GM18498 (cell line): ENCODE measurements around the gene RUFY4.
"Not testable (repeated sequence)": the region's sequence is repeated elsewhere in the genome, so short reads cannot be mapped to it uniquely, and the experiment has no call there.

Experiments used
- ATAC-seq: cut with Tn5 transposase; IDR thresholded peaks from one replicate; pipeline ENCODE4 v1.9.1; 2021; ENCODE audit warnings: mild to moderate bottlenecking, moderate library complexity; ENCODE audit not compliant: unreplicated experiment

RUFY4 gene

GRCh38 chr2:218082586-218083351 is 13.7 kb downstream of the RUFY4 start:
- ATAC-seq = no peak

- ATAC-seq = no peak
Measured at GRCh38 chr2:218083352-218083676, 14.3 kb downstream of the RUFY4 start.

DNA sequence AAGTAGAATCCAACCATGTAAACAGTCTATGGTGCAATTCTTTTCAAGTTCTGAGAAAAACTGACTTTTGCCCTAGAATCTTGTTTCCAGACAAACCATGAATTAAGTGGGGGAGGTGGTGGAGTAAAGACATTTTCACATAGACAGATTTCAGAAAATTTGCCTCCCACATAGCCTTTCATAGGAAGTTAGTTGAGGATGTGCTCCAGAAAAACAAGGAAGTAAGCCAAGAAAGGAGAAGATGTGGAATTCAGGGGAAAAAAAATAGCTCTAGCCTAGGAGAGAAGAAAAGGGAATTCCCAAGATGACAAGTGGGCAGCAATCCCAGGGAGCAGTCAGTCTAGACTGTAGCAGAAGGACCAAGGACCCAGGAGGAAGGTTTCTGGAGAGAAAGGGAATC is 17.4 kb downstream of the RUFY4 start:
- no peak for ATAC-seq

- ATAC-seq = no peak
Measured at GRCh38 chr2:218089259-218089658, 20.2 kb downstream of the RUFY4 start.

GRCh38 chr2:218091746-218092145 is 22.7 kb downstream of the RUFY4 start:
- ATAC-seq = no peak

DNA sequence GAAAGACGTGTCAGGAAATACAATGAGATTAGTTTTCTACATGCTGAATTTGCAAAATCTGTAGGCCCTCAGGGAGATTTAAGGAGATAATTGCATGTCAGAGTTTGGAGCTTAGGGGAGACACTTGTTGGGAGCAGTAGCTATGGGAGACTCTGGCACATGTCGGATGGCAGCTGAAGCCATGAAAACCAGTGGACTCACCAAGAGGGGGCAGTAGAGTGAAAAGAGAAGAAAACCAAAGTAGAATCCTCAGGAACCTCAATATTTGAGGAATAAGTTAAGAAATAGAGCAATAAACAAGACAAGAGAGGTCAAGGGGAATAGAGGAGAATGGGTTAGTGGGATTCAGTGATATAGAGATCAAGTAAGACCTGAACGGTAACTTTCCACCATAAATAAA is 24.8 kb downstream of the RUFY4 start:
- ATAC-seq = no peak

- ATAC-seq = no peak
Measured at GRCh38 chr2:218095853-218096252, 26.8 kb downstream of the RUFY4 start.

GRCh38 chr2:218097975-218098374 is 28.9 kb downstream of the RUFY4 start:
- ATAC-seq = no peak

DNA sequence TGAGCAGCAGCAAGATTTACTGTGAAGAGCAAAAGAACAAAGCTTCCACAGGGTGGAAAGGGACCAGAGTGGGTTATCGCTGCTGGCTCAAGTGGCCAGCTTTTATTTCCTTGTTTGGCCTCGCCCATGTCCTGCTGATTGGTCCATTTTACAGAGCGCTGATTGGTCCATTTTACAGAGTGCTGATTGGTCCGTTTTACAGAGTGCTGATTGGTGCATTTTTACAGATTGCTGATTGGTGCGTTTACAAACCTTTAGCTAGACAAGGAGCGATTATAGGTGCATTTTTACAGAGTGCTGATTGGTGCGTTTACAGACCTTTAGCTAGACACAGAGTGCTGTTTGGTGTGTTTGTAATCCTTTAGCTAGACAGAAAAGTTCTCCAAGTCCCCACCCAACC is 39.8 kb downstream of the RUFY4 start:
- not testable (repeated sequence) for ATAC-seq

- ATAC-seq = not testable (repeated sequence)
Measured at GRCh38 chr2:218121789-218122188, 52.7 kb downstream of the RUFY4 start.

DNA sequence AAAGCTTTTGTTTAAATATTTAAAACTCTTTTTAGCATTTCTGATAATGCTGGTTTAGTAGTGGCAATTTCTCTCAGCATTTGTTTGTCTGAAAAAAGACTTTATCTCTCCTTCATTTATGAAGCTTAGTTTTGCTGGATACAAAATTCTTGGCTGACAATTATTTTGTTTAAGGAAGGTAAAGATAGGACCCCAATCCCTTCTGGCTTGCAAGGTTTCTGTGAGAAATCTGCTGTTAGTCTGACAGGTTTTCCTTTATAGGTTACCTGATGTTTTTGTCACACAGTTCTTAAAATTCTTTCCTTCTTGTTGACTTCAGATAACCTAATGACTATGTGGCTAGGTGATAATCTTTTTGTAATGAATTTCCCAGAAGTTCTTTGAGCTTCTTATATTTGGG is 53.2 kb downstream of the RUFY4 start:
- not testable (repeated sequence) for ATAC-seq

DNA sequence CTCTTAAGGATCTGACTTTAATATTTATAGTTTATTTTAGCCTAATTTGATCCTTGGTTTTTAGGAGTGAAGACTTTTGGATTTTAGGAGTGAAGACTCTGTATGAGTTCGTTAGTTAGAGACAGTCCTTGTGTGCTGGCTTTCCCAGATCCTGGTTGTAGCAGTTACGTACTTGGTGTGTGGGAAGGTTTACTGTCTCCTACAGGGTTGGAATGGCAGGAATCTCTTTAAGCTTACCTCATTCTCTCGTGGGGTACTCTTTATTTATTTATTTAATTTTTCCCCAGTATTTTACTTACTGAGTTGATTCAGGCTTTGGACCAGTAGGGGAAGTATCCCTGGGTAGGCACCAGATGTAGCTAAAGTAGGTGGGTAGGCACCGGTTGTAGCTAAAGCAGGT is 54.9 kb downstream of the RUFY4 start:
- no peak for ATAC-seq

DNA sequence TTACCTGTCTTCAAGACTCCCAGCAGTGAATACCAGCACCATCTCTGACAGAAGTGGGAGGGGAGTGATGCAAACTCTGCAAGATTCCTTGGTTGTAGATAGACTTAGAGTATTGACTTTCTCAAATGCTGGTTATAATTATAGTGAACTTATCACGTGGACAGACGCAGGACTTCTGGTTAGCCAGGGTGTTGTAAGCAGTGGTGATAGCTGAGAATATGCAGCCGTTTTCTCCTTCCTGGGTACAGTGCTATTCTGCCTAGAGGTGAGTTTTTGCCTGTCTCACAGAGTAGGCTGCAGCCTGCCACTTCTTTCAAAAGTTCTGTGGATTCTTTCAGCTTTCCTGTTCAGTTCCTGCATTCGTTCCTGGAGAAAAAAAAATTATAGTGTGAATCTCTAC is 56.0 kb downstream of the RUFY4 start:
- no peak for ATAC-seq

- peak; percentile 67 for ATAC-seq
Measured at GRCh38 chr2:218125626-218126080, 56.6 kb downstream of the RUFY4 start, which contains the start of gene CXCR2. CXCR2 (plus strand) TSS chr2:218126028; CDS start chr2:218134802, 8,774 bp downstream.

- no peak for ATAC-seq
Measured at GRCh38 chr2:218127929-218128455, 58.9 kb downstream of the RUFY4 start.

DNA sequence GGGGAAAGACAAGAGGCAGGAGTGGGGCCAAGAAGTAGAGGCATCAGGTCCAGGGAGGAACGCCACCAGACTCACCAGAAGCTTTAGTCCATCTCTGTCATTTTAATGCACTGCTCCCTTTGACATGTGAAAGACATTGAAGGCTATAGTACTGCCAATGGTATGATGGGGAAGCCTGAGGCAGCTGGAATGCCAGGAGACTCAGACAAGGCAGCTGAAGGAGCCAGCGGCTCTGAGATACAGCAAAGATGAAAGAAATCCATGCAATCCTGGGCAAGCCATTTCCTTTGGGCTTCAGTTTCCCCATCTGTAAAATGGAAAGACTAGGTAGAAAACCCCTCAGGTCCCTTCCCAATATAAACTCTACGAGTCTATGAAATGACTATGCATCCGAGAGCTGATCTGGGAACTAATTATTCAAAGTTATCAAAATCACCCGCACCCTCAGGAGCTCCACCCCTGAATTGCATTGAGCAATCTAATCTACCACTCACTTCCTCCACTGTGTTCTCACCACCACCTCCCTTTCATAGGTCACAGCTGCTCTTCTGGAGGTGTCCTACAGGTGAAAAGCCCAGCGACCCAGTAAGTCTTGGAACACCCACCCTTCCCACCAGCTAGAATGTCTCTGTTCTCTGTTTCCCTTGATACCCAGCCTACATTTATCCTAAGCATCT is 59.9 kb downstream of the RUFY4 start:
- ATAC-seq = no peak

DNA sequence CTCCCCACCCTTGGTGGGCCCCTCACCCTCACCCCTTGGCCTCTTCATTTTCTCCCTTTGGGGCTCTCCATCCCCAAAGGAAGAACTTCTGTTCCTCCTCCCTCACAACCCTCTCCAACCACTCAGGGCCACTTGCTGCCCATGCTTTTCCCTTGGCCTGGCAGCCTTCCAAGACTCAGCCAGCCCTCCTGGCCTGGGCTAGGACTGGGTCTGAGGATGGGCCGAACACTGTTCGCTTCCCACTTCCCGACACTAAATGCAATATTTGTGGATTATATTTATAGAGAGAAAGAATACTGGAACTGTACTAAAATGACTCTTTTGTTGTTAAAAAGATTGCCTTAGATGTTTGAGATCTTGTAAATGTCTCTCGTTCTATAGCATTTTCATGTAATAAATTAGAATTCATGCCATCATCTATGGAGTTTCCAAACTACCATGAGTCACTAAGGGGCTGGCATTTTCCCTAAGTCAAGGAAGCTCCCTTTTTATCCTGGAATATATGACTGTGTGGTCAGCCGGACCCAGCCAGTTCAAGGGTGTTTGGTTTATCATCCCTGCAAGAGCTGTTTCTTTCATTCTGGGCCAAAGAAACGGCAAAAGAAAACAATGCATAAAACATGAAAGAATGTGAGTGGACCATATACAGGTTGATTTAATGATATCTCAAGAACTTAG is 60.5 kb downstream of the RUFY4 start:
- no peak for ATAC-seq

- ATAC-seq = no peak
Measured at GRCh38 chr2:218130377-218130776, 61.3 kb downstream of the RUFY4 start.

- no peak for ATAC-seq
Measured at GRCh38 chr2:218130822-218131221, 61.8 kb downstream of the RUFY4 start.

DNA sequence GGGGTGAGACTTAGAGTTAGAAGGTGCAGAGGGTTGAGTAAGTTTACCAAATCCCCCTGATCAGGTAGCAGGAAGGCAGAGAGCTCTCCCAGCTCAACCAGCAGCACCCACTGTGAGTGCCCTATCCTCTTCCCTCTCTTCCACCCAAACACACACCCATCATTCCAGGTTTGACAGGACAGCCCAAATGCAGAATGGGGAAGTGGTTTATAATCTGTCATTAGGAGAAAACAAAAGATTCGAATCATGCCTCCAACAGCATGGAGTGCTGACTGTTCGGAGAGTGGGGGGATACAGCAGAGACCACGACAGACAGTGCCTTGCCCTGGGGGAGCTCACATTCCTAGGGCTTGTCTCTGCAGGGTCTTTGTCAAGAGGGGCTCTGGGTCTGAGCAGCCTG is 68.5 kb downstream of the RUFY4 start:
- no peak for ATAC-seq

GRCh38 chr2:218138047-218138446 is 69.0 kb downstream of the RUFY4 start:
- no peak for ATAC-seq
